Urothelium cell line (cell line): ENCODE measurements around the gene ANKRD13D.
"Not testable (repeated sequence)": the region's sequence is repeated elsewhere in the genome, so short reads cannot be mapped to it uniquely, and the experiment has no call there.

Experiments
- DNase-seq: peaks from one replicate; pipeline ENCODE4 v3.0.0; 2011; ENCODE audit warnings: low spot score, mixed read lengths
- FAIRE-seq: peaks from 2 replicates; lab custom pipeline; 2011; peaks lifted over from hg19 to GRCh38; lab: Jason Lieb, UNC

ANKRD13D gene

DNA sequence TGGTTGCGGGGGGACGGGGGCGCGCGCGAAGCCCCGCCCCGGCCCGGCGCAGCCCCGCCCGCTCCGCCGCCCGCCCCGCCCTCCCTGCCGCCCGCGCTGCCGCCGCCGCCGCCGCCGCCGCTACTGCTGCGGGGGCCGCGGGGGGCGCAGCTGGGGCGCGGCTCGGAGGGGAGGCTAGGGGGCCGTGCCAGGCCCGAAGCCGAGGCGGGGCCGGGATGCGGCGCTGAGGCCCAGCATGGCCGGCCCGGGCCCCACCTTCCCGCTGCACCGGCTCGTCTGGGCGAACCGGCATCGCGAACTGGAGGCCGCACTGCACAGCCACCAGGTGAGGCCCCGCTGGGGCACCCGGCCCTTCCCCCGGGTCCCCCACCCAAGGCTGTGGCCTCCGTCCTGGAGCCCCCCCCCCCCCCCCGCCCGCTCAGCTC is at the start of gene ANKRD13D:
Gene ANKRD13D (plus strand): TSS at position 78 of the 425 bp plus-strand sequence. CDS start 158 bp downstream, at position 236.
- DNase-seq (no peak), FAIRE-seq (peak; percentile 56)

DNA sequence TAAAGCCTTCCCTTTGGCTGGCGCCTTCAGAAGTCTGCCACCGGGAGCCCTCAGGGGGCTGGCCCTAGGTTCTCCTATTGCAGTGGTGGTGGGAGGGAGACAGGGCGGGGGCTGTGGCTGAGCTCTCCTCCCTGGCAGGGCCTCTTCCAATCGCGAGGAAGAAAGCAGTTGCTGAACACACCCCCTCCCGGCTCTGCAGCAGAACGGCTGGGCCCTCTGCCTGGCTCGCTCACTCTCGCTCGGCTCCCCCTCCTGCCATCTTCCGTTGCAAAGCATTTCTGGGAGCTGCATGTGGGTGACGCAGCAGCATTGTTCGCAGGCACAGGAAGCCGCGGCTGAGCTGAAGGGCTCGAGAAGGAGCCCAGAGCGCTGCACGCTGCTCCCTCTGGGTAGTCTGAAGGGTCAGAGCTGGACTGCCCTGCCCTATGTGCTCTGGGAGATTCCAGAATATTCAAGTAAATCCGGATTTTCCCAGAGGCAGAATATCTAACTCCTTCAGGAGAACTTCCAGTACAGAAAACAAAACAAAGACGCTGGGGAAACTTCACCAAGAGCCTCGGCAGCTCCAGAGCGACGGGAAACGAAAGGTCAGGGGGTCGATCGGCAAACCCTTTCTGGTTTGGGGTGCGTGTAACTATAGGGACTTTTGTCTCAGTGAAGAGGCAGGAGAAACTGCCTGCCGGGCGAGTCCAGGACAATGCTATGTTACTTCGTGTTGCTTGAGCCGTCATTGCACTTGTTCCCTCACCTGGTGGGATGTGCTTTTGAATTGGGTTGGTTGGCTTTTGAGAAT is 49.1 kb upstream of the ANKRD13D start:
- DNase-seq (peak; percentile 98), FAIRE-seq (no peak)

DNA sequence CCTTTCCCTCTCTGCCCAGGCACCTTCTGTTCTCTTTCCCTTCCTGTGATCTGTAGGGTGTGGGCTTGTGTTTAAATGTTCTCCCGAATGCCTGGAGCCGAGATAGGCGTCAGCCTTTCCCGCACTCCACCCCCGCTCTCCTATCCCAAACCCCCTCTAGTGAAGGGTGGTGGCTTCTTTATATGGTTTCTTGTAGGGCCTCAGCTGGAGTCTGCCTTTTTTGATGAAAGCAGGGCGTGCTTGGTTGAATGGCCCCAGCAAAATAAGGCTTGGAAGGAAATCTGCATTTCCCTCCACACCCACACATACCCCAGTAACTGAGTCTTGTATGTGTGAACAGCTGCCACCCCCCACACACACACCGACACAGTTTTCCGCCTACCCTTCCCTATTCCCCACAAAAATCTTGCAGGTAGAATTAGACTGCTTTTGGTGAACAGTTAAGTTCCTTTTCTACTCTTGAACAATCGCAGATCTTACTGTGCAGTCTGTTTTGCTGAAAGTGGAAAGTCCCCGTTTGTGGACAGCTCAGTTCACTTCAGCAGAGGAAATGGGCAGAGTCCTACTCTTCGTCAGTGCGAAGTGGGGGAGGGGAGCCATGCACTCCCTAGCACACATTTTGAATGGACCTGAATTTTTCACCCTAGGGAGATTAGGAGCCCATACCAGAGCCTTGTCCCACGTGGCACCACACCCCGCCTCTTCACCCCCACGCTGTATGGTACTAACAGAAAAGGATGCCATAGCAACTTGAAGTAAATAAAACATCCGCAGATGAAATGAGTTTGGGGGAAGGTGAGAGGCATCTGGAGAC is 48.3 kb upstream of the ANKRD13D start:
- peak; percentile 49 for DNase-seq

DNA sequence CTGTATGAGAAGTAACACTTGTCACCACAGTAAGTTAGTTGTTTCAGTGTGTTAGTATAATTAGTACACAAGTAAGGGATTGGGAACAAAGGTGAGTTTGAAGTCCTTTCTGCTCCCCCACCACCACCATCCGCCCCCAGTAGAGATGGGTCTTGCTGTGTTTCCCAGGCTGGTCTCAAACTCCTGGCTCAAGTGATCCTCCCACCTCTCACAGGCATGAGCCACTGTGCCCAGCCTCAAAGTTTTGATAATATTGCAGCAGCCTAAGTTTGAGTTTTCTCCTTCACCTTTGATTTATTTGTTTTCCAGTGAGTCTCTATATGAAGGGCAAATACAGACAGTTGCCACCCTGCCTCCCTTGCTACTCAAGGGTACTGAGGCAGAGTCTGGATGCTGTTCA is 46.6 kb upstream of the ANKRD13D start:
- FAIRE-seq (no peak), DNase-seq (no peak)

More for the DNA sequence above, 48.3 kb upstream of the ANKRD13D start:
- FAIRE-seq = no peak

DNA sequence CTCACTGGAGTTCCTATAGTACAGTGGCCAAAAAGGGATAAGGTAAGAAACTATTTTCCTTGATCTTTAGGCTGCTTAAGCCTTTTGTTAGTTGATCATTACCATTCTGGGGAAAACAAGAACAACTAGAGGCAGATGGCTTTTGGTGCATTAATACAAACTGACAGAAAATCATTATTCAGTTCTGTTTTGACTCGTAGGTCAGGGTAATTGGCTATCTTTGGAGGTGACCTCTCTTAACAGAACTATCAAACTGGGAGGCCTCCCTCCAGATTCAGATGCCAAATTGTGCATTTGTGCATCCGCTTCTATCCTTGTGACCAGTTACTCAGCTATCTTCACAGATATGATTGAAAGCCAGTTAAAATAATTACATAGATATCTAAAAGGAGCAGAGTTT is 46.1 kb upstream of the ANKRD13D start:
- FAIRE-seq (no peak), DNase-seq (no peak)

DNA sequence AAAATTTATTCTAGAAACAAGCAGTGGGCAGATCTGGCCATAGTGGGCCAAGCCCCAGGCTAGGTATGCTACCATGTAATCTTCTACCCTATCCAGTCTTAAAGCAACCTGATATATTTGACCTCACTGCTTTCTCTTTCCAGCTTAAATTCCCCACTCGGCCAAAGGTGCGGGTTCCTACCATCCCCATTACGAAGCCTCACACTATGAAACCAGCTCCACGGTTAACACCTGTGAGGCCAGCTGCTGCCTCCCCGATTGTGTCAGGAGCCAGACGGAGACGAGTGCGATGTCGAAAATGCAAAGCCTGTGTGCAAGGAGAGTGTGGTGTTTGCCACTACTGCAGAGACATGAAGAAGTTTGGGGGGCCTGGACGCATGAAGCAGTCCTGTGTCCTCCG is 44.1 kb upstream of the ANKRD13D start:
- DNase-seq (no peak), FAIRE-seq (no peak)

DNA sequence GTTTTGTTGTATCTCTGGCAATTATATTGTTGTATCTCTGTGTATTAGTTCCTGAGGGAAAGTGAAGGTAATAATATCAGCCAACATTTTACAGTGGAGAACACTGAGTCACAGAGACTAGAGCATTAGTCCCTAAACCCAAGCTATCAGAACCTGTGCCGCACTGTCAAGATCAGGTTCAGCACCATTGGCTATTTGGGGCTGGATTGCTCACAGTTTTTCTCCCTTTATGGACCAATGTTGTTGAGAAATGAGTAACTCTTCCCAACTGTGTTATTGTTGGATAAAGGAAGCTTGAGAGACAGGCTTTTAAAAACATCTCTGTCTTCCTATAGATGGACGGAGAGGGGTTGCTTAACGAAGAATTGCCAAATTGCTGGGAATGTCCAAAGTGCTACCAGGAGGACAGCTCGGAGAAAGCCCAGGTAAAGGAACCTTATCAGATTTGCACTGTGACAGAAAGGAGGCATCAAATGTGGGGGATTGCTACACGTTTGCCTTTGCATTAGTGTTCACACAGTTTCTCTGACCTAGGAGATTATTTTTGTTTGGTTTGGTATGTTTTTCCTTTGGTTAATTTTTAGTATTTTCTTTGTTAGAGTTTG is 41.1 kb upstream of the ANKRD13D start:
- FAIRE-seq = no peak
- DNase-seq = no peak

DNA sequence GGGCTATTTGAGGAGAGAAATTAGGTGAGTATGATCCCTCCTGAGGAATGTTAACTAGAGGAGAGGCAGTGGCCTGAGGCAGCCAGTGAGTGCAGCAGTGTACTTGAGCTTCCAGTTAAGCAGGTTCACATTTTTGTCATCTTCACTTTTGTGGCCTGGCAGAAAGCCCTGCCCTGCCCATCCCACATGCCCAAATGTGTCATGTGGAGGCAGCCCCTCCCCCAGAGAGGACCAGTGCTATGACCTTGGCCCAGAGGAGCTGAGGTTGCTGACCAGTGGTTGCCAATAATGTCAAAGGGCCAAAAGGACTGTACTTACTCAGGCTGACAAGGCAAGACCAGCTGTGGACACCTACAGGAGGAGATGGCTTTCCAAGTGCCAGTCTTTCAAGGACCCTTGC is 40.5 kb upstream of the ANKRD13D start:
- FAIRE-seq = no peak
- DNase-seq = no peak

DNA sequence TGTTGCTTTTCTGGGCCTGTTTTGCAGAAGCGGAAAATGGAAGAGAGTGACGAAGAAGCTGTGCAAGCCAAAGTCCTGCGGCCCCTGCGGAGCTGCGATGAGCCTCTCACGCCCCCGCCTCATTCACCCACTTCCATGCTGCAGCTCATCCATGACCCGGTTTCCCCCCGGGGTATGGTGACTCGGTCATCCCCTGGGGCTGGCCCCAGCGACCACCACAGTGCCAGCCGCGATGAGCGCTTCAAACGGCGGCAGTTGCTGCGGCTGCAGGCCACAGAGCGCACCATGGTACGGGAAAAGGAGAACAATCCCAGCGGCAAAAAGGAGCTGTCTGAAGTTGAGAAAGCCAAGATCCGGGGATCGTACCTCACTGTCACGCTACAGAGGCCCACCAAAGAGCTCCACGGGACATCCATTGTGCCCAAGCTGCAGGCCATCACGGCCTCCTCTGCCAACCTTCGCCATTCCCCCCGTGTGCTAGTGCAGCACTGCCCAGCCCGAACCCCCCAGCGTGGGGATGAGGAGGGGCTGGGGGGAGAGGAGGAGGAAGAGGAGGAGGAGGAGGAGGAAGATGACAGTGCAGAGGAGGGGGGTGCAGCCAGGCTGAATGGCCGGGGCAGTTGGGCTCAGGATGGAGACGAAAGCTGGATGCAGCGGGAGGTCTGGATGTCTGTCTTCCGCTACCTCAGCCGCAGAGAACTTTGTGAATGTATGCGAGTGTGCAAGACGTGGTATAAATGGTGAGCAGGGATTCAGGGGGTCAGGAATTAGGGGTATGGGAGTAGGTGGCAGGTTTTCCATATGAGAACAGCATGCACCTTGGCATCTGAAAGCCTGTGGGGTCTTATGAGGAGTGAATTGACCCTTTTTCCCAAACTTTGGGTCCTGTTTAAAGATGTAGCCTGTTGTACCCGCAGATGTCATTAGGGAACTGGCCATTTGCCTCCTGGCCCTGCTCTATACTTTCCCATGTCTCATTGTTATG is 38.8 kb upstream of the ANKRD13D start:
- DNase-seq = no peak
- no peak for FAIRE-seq

DNA sequence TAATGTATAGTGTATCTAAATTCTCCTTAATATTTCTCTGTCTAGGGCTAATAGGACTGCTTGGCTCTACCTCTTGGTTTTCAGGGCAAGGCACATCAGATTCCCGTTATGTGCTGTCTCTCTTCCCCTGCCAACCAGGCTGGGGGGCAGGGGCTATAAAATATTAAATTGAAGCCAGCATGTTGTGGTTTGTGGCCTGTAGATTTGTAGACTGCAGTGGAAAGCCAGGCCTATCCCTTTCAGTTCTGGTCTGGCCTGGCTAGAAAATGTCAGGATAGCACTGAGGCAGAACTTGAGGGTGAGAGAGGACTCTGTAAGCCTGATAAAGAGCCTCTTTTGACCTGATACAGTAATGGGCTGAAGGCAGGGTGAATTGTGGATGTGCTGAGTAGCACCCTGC is 37.3 kb upstream of the ANKRD13D start:
- FAIRE-seq (no peak), DNase-seq (no peak)

DNA sequence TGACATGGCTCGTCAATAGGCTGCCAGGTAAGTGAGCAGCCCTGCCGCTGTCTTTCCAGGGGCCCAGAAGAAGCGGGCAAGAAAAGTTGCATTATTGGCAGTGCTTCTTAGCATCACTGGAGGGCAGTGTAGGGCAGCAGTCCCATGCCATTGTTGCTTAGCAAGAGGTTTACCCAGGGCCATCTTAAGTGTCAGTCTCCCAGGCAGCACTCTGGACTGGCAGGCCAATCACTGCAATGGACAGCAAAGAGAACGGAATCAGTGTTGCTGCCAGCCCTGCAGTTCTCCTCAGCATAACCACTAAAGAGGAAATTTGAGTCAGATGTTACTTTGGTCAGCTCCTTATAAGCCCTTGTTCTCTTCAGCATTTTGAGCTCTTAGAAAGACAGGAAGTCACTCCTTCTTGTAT is 36.3 kb upstream of the ANKRD13D start:
- FAIRE-seq (no peak), DNase-seq (no peak)

DNA sequence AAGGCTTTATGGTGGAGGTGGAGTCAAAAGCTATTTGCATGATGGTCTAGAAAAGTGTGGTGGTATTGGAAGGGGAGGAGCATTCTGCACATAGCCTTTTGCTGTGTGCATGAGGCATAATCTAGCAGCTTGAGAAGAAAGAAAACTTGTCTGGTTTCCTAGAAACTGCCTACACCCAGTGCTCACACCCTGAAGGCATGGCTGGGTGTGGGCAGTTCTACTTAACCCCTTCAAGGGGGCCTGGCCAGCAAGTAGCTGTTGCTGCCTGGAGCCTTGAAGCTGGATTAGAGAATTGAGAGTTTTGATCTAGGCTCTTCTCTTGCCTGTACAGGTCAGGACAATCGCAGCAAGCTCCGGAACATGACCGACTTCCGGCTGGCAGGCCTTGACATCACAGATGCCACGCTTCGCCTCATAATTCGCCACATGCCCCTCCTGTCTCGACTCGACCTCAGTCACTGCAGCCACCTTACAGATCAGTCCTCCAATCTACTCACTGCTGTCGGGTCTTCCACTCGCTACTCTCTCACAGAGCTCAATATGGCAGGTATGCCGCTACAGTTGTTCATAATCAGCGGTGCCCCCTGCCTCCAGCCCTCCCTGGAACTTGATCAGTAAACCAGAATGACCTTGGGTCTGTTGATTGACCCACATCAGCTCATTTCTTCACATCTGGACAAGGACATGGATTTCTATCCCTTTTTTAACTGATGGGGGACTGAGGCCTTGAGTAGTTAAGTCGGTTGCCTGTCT is 35.1 kb upstream of the ANKRD13D start:
- no peak for DNase-seq
- FAIRE-seq = no peak

DNA sequence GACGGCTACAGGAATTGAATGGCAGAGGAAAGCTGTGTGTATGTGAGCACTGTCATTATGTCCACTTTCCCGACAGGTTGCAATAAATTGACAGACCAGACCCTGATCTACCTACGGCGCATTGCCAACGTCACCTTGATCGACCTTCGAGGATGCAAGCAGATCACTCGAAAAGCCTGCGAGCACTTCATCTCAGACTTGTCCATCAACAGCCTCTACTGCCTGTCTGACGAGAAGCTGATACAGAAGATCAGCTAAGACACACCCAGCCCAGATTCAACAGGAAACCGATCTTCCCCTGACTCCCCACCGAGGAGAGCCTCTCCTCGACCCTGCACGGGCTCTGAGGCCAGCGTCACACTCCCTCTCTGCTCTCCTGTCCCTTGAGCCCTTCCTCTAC is 34.3 kb upstream of the ANKRD13D start:
- FAIRE-seq = no peak
- DNase-seq = no peak

DNA sequence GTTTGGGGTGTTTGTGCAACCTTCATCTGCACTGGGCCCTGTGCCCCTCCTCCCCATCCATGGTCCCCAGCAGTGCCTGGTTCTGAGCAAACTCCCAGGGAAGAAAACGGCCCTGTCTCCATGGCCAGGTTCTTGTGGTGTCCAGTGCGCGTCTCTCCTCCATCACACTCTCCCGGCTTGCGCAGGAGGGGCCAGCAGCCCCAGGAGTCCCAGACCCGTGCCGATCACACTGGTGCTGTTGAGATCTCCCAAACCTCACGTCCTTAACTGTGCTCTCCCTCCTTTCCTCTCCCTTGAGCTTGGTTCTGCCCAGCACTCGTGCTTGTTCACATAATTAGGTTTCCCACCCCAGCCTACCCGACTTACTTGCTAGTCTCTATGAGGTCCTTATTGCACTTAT is 33.8 kb upstream of the ANKRD13D start:
- FAIRE-seq = no peak
- DNase-seq = no peak

DNA sequence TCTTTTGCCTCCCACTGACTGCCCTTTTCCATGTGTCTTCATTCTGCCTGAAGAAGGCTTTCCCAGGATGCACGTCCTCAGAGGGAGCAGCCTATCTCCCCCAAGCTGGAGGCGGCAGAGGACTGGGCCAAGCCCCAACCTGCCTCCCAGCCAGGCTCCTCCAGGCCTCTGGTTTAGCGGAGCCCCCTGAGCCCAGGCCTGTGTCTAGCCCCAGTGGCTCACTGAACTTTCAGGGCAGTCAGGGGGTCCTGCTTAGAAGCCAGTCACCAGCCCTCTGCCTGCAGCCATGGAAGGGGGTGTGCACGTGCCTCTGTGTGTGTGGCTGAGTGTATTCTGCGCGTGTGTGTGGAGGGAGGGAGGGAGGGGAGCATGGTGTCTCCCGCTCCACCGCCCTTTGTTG is 33.2 kb upstream of the ANKRD13D start:
- no peak for DNase-seq
- no peak for FAIRE-seq

DNA sequence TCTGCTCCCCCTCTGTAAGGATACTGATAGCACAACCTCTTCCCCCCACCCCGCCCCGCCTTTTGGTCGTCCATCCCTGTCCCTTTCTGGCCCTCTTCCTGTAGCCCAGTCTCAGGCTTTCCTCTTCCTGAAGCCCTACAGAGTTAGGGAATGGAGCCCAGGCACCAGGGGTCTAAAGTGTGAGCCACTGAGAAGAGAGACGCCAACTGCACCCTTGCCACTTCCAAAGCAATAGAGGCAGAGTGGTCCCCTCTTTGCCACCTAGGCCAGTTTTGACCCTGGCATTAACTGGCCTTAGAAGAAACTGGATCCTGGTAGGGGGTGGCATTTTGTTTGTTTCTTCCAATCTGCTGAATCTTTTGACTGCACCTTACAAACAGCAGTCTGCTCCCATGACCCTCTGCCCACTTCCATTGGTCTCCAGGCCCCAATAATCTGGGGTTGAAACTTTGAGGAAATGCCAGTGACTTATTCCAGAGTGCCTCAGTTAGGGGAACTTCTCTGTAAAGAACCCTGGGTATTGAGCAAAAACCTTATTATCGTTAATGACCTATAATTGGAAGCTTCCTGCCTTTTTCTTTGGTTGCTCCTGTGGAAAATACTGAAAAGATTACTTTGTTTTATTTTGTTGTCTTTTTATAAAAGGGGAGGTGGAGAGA is 32.5 kb upstream of the ANKRD13D start:
- no peak for DNase-seq
- no peak for FAIRE-seq

DNA sequence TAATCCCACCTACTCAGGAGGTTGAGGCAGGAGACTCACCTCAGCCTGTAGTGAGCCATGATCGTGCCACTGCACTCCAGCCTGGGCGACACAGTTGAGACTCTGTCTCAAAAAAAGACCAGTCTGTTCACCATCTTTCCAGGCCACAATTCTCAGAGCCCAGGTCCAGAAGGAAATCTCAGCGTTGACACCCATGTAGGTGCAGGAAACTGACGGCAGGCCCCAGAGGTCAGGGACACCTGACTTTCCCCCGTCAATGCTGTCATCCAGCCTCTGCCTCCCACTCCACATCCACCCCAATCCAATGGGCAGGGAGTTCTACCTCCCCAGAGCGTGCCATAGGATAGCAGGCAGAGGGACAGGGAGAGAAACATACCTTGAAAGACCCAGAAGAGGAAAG is 28.7 kb upstream of the ANKRD13D start:
- no peak for DNase-seq
- no peak for FAIRE-seq

DNA sequence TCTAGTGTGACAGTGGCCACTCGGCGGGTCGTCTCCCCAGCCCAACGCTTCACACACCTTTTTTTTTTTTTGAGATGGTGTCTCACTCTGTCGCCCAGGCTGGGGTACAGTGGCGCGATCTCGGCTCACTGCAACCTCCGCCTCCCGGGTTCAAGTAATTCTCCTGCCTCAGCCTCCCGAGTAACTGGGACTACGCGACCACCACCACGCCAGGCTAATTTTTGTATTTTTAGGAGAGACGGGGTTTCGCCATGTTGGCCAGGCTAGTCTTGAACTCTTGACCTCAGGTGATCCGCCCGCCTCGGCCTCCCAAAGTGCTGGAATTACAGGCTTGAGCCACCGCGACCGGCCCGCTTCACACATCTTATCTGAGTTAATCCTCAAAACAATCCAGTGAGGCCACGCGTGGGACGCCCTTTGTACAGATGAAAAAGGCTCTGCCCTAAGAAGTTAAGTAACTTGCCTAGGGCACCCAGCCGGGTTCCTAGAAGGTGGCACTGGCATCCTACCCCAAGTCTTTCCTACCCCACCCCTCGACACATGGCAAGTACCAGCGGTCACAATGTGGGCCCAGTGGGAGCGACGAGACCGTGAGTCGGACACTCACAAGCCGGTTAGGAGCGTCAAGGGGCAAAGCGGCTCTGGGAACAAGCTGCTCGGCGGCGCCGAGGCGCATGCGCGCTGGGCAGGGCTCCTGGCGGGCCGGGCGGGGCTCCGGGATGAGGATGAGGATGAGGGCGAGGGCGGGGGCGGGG is 28.0 kb upstream of the ANKRD13D start:
- peak; percentile 84 for DNase-seq
- FAIRE-seq = not testable (repeated sequence)

DNA sequence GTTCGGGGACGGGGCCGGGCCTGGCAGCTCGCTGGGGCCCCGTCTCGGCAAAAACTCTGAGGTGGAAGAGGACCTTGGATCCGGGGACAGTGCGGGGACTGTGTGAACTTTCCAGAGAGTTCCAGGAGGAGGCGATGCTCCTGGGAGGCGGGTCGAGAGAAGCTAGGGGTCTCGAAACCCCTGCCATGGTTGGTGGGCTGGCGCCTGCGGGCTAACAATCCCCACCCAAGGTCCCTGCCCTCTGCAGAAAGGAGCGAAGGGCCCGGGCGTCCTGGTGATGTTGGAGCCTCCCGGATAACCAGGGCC is 27.5 kb upstream of the ANKRD13D start:
- FAIRE-seq (no peak), DNase-seq (no peak)
